Activated T-cell treated with anti-CD3 and anti-CD28 coated beads, Interleukin-2, amount 50 U/mL, for 72 hours (primary cell): ENCODE measurements around the gene MKRN1. TPM values are rescaled to one million over a fixed set of nuclear protein-coding genes. Genes with fewer than 3 reads are reported as not detected.
A peak's percentile ranks its signal among the peaks of the same experiment; 100 is the strongest.
"Not testable (repeated sequence)": the region's sequence is repeated elsewhere in the genome, so short reads cannot be mapped to it uniquely, and the experiment has no call there.

Experiments used
- ATAC-seq, 2 donors: fragments of 150-1000 bp; cut with Tn5 transposase; replicated peaks in 1 of 2; 2 replicates each; pipeline ENCODE4 v1.10.0; 2021; ENCODE audit warnings: moderate library complexity in 2 of 2, mild to moderate bottlenecking in 1 of 2
- DNase-seq, 2 donors: peaks; one replicate each; pipeline ENCODE4 v3.0.0; 2021 to 2022; ENCODE audit warnings: mixed read lengths in 1 of 2
- H3K27ac Mint-ChIP-seq: one replicate; pipeline ENCODE4 v1.8.0; 2022; ENCODE audit warnings: mild to moderate bottlenecking, moderate library complexity, mixed read lengths
- H3K27me3 Mint-ChIP-seq: one replicate; pipeline ENCODE4 v1.8.0; 2022; ENCODE audit warnings: low read depth, mixed read lengths
- H3K36me3 Mint-ChIP-seq, 2 donors: one replicate each; pipeline ENCODE4 v1.8.0; 2022; ENCODE audit warnings: mixed read lengths in 2 of 2, mild to moderate bottlenecking in 1 of 2; ENCODE audit not compliant: insufficient read depth in 2 of 2
- H3K4me1 Mint-ChIP-seq: one replicate; pipeline ENCODE4 v1.8.0; 2022; ENCODE audit warnings: low read depth, mixed read lengths
- H3K4me3 Mint-ChIP-seq, 2 donors: one replicate each; pipeline ENCODE4 v1.8.0; 2022; ENCODE audit warnings: mild to moderate bottlenecking in 2 of 2, mixed read lengths in 2 of 2, moderate library complexity in 2 of 2
- H3K9me3 Mint-ChIP-seq, 2 donors: one replicate each; pipeline ENCODE4 v1.8.0; 2022; ENCODE audit warnings: mixed read lengths in 2 of 2
- total RNA-seq, 2 donors: library from RNA; stranded (reverse); gene quantifications; one replicate each; pipeline ENCODE4 v1.2.3, GENCODE V29; 2022

MKRN1 gene
- total RNA-seq, 2 donors from 2014 or later: 91.3 to 132 TPM

DNA sequence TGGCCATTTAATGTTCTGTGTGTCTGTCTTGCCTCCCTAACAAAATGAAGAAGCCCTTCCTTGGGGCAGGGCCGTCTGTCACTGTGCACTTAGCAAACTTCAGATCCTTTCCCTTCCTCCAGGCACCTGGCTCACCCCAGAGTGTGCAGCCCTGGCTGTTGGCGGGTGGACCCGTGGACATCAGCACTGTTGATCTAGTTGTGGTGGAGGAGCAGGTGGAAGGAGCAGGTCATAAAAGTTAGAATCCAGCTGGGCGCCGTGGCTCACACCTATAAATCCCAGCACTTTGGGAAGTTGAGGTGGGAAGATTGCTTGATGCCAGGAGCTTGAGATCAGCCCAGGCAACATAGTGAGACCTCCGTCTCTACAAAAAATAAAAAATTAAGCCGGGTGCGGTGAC is 62.7 kb downstream of the MKRN1 start:
- no peaks in the 10 kb centered on the region for H3K9me3 Mint-ChIP-seq
- no peak overlapping the region for H3K27ac Mint-ChIP-seq
- DNase-seq (no peak), ATAC-seq (no peak)
- H3K4me3 Mint-ChIP-seq: no peak overlapping the region
- H3K27me3 Mint-ChIP-seq: no peaks in the 10 kb centered on the region
- peaks cover 14% of the 10 kb centered on the region for H3K4me1 Mint-ChIP-seq
- peaks cover 7 to 9% of the 10 kb centered on the region in 2 donors for H3K36me3 Mint-ChIP-seq

DNA sequence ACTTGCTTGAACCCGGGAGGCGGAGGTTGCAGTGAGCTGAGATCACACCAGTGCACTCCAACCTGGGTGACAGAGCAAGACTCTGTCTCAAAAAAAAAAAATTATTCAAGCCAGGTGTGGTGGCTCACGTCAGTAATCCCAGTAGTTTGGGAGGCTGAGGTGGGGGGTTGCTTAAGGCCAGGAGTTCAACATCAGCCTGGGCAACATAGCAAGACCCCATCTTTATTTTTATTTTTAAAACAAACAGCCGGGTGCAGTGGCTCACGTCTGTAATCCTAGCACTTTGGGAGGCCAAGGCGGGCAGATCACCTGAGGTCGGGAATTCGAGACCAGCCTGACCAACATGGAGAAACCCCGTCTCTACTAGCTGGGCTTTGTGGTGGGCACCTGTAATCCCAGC is 63.5 kb downstream of the MKRN1 start:
- H3K27me3 Mint-ChIP-seq, H3K4me3 Mint-ChIP-seq, H3K27ac Mint-ChIP-seq, H3K36me3 Mint-ChIP-seq, H3K9me3 Mint-ChIP-seq, DNase-seq, ATAC-seq: not testable (repeated sequence)
- peaks cover 14% of the 10 kb centered on the region for H3K4me1 Mint-ChIP-seq

DNA sequence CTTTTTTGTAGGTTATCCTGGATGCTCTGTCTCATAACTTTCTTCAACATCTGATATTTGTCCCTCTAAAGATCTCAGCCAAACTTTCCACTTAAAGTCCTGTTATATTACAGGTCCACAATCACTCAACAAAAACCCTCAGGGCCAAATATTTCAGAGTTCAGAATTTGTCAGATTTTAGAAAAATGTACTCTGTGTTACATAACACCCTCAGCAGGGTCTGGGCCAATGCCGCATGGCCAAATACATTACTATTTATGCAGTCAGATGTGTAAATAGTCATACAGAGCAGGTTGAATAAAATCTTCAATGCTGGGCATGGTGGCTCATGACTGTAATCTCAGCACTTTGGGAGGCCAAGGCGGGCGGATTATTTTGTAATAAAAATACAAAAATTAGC is 63.9 kb downstream of the MKRN1 start:
- H3K4me1 Mint-ChIP-seq: peaks cover 14% of the 10 kb centered on the region
- DNase-seq (no peak), ATAC-seq (no peak)
- H3K4me3 Mint-ChIP-seq: no peak overlapping the region
- H3K36me3 Mint-ChIP-seq: peaks cover 7 to 9% of the 10 kb centered on the region in 2 donors
- no peak overlapping the region for H3K27ac Mint-ChIP-seq
- H3K9me3 Mint-ChIP-seq: no peaks in the 10 kb centered on the region
- no peaks in the 10 kb centered on the region for H3K27me3 Mint-ChIP-seq

DNA sequence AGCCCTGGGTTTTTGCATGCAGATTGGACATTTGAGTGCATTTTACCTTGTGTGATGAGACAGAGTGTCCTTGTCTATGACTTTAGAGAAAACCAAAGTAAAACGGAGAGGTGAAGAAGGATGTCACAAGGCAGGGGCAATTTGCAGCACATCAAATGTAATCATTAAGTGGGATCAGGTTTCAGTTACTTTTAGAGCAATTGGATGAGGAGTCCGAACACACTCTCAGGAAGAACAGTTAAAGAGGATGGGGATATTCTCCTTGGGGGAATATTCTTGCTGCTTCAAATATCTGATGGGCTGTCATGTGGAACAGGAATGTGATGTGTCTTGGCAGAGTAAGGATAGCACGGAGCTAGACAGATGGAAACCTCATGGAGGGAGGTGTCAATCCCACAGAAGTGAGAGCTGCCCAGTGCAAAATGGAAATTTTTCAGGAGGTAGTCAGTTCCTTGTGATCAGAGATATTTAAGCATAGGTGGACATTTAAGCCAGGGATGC is 74.7 kb downstream of the MKRN1 start:
- Mint-ChIP-seq H3K36me3 (peaks cover 10 to 14% of the 10 kb centered on the region in 2 donors), H3K4me1 (peaks cover 43% of the 10 kb centered on the region), H3K4me3 (peak overlapping the region; percentile 97 to 99), H3K27me3 (no peaks in the 10 kb centered on the region), H3K27ac (peak overlapping the region; percentile 96), H3K9me3 (no peaks in the 10 kb centered on the region)
- ATAC-seq (no peak), DNase-seq (no peak)

DNA sequence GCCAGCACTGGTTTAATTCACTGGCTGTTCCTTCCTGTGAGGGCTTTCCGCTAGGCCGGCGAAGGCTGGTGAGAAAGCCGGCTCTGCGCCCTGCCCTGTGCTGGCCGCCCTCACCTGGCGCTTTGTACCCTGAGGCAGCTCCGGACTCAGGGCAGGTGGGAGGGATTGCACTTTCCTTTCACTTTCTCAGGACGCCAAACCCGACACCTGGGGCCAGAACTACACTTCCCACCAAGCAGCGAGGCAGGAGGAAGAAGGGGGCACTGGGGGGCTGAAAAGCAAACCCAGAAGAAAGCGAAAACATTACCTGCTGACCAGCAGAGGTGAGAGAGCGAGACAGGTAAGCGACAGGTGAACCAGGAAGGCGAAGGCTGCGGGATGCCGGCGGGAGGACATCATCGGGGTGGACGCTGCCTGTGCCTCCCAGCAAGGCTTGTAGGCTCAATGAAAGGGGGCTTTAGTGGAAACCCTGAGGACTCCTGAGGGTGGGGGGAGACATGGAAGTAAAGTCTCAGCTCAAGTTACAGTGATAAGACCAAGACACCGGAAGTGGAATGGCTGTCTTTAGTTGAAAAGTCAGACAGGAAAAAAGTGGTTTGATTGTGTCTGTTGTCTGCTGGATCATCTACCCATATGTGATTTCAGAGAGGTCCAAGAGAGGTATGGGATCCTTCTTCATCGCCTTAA is 75.3 kb downstream of the MKRN1 start, which contains the start of gene RAB19:
Gene RAB19, plus strand, starts transcription at position 181 of the 687 bp plus-strand sequence. CDS start 3,589 bp downstream, outside the sequence.
- DNase-seq: peak; percentile 51 to 63

More for the DNA sequence above, 75.3 kb downstream of the MKRN1 start, which contains the start of gene RAB19:
- Mint-ChIP-seq H3K36me3 (peaks cover 10 to 14% of the 10 kb centered on the region in 2 donors), H3K4me1 (peaks cover 43% of the 10 kb centered on the region), H3K4me3 (peak within 1 kb of the TSS; percentile 97 to 99), H3K9me3 (no peaks in the 10 kb centered on the region), H3K27me3 (no peaks in the 10 kb centered on the region), H3K27ac (peak within 1 kb of the TSS; percentile 96)
- peak; percentile 68 to 74 for ATAC-seq

Other genes starting within 250 kb of the MKRN1 start
- gene SLC37A3, start 81.0 kb downstream of the MKRN1 start, total RNA-seq: 10 to 100 TPM; 54.0 to 77.7 TPM
- gene RAB19, start 75.4 kb downstream of the MKRN1 start, total RNA-seq: 10 to 100 TPM; 13.7 to 17.5 TPM
- not detected for gene DENND2A, start 161.3 kb upstream of the MKRN1 start, total RNA-seq
- 10 to 100 TPM; 30.3 to 38.9 TPM for gene ADCK2, start 193.4 kb upstream of the MKRN1 start, total RNA-seq
- gene NDUFB2, start 217.2 kb upstream of the MKRN1 start, total RNA-seq: 10 to 100 TPM; 78.0 to 94.1 TPM